BLaER1 treated with 17β-estradiol and CSF1 and Interleukin-3, amounts not matched to agents 10 nM and 100 nM (cell line): Measurements from ENCODE around the gene ZNF175.

Source experiments
- H3K27ac ChIP-seq, 11 experiments: shearing (Covaris generic); formaldehyde crosslinking; 2 replicates each; pipeline ENCODE4 v1.8.1; 2022
- H3K27me3 ChIP-seq, 11 experiments: shearing (Covaris generic); formaldehyde crosslinking; 2 replicates each; pipeline ENCODE4 v1.8.1; 2022
- H3K36me3 ChIP-seq, 11 experiments: shearing (Covaris generic); formaldehyde crosslinking; 2 replicates each; pipeline ENCODE4 v1.8.1; 2022
- H3K4me1 ChIP-seq, 10 experiments: shearing (Covaris generic); formaldehyde crosslinking; 2 replicates each; pipeline ENCODE4 v1.8.1; 2022
- H3K4me2 ChIP-seq, 11 experiments: shearing (Covaris generic); formaldehyde crosslinking; 2 replicates each; pipeline ENCODE4 v1.8.1; 2022
- H3K4me3 ChIP-seq, 10 experiments: shearing (Covaris generic); formaldehyde crosslinking; 2 replicates each; pipeline ENCODE4 v1.8.1; 2022
- H3K9ac ChIP-seq, 11 experiments: shearing (Covaris generic); formaldehyde crosslinking; 2 replicates each; pipeline ENCODE4 v1.8.1; 2022
- H3K9me3 ChIP-seq, 11 experiments: shearing (Covaris generic); formaldehyde crosslinking; replicated peaks in 1 of 11; 2 replicates each; pipeline ENCODE4 v1.8.1; 2022
- H4K20me1 ChIP-seq, 11 experiments: shearing (Covaris generic); formaldehyde crosslinking; 2 replicates each; pipeline ENCODE4 v1.8.1; 2022
- Cebpa-rat ChIP-seq, 11 experiments: shearing (Covaris generic); IDR thresholded peaks; 2 replicates each; pipeline ENCODE4 v1.8.1; 2022

Gene ZNF175

DNA sequence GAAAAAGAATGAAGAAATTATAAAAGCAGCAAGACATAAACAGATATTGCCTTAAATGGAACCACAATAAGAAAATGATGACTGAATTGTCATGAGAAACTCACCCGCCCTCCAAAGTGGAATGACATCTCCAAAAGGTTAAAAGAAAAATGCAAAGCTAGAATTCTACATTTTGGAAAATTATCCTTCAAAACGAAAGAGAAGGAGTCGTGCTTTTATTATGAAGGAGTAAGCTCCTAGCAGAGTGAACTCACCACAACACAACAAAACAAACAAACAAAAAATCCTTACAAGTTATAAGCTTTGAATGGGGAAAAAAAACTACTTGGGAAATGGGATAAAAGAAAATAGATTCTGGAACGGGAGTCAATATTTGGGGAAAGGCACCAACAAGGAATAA is 68.8 kb downstream of the ZNF175 start:
- no peaks in the 10 kb centered on the region for H3K9me3 ChIP-seq

DNA sequence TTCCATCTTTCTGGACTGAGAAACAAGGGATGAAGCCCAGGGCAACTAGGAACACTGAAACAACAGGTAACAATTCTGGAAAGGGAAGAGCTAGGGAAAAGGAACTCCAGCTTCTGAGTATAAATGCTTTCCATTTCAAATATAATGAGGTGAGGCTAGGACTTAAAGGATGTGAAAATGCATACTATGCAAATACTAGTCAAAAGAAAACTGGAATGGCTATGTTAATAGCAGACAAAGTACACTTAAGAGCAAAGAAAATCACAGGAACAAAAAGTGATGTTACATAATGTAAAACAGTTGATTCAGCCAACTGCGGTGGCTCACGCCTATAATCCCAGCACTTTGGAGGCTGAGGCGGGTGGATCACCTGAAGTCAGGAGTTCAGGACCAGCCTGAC is 69.3 kb downstream of the ZNF175 start:
- Histone ChIP-seq H3K4me1 (no peaks in the 10 kb centered on the region), H3K27ac (no peak overlapping the region), H4K20me1 (no peaks in the 10 kb centered on the region), H3K9me3 (no peaks in the 10 kb centered on the region), H3K36me3 (no peaks in the 10 kb centered on the region), H3K4me3 (no peak overlapping the region), H3K4me2 (no peak overlapping the region), H3K9ac (no peak overlapping the region), H3K27me3 (no peaks in the 10 kb centered on the region)
- no peak for TF ChIP-seq Cebpa-rat (IDR thresholded peaks at IDR 0.05)

More for the DNA sequence above, 68.8 kb downstream of the ZNF175 start:
- H3K4me1 ChIP-seq: no peaks in the 10 kb centered on the region
- H3K27me3 ChIP-seq: no peaks in the 10 kb centered on the region
- H3K4me3 ChIP-seq: no peak overlapping the region
- H3K27ac ChIP-seq: no peak overlapping the region
- no peaks in the 10 kb centered on the region for H4K20me1 ChIP-seq
- H3K9ac ChIP-seq: no peak overlapping the region
- no peak overlapping the region for H3K4me2 ChIP-seq
- TF ChIP-seq Cebpa-rat (IDR thresholded peaks at IDR 0.05): no peak
- H3K36me3 ChIP-seq: no peaks in the 10 kb centered on the region

DNA sequence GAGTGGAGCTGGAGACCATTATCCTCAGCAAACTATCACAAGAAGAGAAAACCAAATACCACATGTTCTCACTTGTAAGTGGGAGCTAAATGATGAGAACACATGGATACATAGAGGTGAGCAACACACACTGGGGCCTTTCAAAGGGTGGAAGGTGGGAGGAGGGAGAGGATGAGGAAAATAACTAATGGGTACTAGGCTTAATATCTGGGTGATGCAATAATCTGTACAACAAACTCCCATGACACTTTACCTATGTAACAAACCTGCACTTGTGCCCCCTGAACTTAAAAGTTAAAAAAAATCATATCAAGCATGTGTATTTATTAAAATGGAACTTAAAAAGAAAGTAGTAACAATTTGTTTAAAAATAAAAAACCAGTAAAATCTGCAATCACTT is 70.6 kb downstream of the ZNF175 start:
- H3K9me3 ChIP-seq: no peaks in the 10 kb centered on the region
- H3K9ac ChIP-seq: no peak overlapping the region

More for the DNA sequence above, 70.6 kb downstream of the ZNF175 start:
- Histone ChIP-seq H3K27ac (no peak overlapping the region), H4K20me1 (no peaks in the 10 kb centered on the region), H3K36me3 (no peaks in the 10 kb centered on the region), H3K4me2 (no peak overlapping the region), H3K4me1 (peaks cover 0 to under 1% (median 0%) of the 10 kb centered on the region in 10 experiments; a peak in 2 of 20 replicates), H3K27me3 (no peaks in the 10 kb centered on the region), H3K4me3 (no peak overlapping the region)
- no peak for TF ChIP-seq Cebpa-rat (IDR thresholded peaks at IDR 0.05)
